Measurements from ENCODE around the gene CDH15.

The CDH15 gene, protein sequence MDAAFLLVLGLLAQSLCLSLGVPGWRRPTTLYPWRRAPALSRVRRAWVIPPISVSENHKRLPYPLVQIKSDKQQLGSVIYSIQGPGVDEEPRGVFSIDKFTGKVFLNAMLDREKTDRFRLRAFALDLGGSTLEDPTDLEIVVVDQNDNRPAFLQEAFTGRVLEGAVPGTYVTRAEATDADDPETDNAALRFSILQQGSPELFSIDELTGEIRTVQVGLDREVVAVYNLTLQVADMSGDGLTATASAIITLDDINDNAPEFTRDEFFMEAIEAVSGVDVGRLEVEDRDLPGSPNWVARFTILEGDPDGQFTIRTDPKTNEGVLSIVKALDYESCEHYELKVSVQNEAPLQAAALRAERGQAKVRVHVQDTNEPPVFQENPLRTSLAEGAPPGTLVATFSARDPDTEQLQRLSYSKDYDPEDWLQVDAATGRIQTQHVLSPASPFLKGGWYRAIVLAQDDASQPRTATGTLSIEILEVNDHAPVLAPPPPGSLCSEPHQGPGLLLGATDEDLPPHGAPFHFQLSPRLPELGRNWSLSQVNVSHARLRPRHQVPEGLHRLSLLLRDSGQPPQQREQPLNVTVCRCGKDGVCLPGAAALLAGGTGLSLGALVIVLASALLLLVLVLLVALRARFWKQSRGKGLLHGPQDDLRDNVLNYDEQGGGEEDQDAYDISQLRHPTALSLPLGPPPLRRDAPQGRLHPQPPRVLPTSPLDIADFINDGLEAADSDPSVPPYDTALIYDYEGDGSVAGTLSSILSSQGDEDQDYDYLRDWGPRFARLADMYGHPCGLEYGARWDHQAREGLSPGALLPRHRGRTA

DNA sequence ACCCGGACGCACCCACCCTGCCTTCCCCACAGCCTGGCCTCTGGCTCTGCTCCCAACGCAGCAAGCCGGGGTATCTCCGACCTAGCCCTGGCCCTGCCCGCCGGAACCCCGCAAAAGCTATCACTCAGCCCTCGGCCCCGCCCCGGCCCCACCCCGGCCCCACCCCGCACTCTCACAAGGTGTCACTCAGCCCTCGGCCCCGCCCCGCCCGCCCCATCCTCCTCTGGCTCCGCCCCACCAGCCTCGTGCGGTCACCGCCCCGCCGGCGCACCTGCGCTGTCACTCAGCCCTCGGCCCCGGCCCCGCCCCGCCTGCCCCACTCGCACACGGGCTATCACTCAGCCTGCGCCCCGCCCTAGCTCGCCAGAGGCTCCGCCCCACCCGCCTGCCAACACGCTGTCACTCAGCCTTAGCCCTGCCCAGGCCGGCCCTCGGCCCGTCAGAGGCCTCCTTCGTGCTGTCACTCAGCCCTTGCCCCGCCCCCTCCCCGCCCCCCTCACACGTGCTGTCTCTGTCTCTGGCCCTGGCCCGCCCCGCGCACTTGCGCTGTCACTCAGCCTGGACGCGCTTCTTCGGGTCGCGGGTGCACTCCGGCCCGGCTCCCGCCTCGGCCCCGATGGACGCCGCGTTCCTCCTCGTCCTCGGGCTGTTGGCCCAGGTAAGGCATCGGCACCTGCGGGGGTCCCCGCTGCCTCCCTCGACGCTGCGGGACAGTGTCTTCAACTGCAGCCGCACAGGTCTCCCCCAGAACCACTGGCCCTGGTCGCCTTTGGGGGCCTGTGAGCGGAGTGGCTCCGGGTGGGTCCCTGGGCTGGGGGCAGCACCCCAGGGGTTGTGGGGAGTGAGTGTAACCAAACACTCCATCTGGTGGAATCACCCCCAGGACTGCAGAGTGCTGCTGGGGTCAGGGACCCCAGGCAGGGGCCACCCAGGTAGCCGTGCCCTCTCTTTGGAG, at the start of gene CDH15:
TSS of gene CDH15 (plus strand) at position 533 of the 955 bp plus-strand sequence. CDS start at position 617, 84 bp downstream.
- peak; percentile 97 for DNase-seq

DNA sequence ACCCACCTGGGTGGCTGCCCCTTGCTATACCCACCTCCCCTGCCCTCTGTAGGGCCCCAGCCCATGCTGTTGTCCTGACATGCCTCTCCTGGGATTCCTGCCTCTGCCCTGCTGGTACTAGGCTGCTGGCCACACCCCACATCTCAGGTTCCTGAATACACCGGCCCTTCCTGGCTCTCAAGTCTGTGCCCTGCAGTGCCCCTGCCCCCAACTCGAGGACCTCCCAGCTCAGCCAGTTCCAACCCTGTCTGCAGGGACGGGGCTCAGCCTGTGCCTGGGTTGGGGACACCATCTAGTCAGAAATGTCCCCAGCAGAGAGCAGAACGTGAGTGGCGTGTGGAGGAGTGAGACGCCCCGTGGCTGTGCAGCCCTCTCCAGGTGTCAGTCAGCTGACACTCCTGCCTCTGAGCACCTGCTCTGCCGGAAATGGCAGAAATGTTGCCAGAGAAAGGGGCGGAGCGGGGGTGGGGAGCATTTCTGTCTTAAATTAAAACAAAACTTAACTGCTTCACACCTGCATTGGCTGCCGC, 49.2 kb upstream of the CDH15 start:
- DNase-seq, result no peak

DNA sequence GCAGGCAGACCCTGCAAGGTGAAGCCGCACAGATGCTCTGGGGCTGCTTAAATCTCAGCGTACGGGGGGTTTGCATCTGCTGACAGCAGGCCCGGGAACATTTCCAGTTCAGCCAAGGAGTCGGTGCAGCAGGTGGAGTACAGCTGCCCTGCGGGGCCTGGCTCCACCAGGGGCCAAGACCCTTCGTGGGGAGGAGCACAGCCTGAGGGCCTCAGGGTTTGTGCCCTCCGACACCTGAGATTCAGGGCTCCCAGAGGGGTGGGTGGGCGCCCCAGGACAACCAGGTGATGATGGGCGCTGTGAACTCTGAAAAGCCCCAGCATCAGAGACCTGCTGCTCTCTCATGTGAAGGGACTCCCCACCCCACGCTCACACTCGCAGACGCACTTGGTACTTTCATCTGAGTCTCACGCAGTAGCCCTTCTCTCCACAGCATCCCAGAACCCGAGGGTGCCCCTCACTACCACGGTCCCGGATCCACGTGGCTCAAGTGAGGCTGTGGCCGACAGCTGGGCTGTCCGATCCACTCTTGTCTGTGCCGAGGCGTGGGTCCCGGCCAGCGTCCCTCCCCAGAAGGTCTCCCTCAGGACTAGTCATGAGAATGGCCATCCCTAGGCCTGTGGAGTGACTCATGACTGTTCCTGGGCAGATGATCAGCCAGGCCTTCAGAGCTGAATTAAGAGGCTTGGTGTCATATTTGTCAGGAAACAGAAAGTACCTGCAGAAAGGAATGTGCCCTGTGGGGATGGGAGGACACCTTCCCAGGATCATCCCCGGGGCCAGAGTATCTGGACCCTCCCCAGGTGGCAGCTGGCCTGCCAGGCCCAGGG, 48.3 kb upstream of the CDH15 start:
- DNase-seq, result no peak

DNA sequence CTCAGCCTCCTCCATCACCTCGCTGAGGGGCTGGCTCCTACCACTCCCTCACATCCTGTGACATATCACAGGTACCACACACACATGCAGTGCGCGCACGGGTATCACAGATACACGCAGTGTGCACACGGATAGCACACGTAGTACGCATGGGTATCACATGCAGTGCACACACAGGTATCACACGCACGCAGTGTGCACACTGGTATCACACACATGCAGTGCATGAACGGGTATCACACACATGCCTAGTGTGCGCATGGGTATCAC, 47.8 kb upstream of the CDH15 start:
- DNase-seq, result no peak

DNA sequence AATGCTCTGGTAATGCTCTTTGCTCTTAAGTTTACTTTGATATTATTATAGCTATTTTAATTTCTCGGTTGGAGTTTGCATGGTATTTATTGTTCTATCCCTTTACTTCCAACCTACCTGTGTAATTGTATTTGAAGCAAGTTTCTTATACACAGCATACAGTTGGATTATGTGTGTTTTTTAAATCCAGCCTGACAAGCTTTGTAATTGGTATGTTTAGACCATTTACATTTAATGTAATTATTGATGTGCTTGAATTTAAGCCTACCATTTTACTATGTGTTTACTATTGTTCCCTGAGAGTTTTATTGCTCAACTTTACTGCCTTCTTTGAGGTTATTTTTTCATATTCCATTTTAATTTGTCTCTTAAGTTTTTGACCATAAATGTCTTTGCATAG, 42.2 kb upstream of the CDH15 start:
- DNase-seq, result no peak

DNA sequence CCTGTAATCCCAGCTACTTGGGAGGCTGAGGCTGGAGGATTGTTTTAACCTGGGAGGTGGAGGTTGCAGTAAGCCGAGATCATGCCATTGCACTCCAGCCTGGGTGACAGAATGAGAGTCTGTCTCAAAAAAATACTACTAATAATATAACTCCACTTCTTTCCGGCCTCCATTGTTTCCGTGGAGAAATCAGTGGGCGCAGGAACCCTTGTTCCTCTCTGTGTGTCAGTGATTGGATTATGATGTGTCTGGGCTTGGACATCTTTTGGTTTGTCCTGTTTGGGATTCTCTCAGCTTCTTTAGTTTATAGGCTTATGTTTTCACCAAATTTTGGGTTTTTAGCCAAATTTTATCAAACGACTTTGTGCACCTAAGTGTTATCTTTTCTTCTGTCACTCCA, 41.1 kb upstream of the CDH15 start:
- DNase-seq, result no peak

DNA sequence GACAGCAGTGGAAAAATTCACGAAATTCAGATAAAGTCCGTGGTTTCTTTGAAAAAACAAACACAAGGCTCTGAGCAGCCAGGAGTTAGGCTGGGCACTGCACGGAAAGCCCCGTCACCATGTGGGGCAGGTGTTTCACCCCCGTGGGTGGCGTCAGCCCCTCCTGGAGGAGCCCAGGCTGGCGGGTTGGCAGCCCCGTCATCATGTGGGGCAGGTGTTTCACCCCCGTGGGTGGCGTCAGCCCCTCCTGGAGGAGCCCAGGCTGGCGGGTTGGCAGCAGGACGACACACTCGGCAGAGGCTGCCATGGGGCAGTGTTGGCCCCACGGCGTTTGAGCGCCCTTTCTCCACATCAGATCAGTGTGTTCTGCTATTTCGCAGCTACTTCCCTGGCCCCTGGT, 39.8 kb upstream of the CDH15 start:
- no peak for DNase-seq

DNA sequence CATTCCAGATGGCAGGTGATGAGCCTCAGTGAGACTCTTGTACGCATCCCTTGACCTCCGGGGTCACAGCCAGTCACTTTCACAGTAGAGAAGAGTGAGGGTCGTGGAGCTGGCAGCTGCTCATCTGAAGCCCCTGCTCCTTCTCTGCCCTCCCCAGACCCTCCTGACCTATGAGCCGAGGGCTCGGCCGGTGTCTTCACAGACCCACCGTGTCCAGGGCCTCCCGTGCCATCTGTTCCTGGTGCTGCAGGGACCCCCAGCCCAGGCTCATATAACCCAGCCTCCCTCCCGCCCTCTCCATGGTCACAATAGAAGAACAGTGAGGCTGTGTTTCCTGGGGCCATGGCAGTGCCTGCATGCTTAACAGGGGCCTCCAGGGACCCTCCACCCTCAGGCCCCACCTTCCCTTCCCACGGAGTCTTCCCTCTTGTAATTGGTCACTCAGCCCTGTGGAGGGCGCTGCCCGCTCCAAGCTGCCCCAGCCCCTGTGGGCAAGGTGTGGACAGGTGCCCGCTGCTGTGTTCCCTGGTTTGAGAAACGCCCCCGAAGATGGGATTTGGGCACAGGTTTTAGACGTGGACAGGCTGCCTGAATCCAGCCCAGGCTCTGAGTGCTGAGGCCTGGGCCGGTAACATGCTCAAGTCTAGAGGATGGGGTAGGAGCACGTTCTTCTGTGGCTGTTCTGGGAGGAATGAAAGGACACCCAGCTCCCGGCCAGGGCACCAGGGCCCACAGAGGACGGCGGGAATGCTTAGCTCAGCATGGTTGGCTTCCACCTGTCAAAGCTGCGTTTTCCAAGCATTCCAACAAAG, 39.1 kb upstream of the CDH15 start:
- DNase-seq, result no peak

DNA sequence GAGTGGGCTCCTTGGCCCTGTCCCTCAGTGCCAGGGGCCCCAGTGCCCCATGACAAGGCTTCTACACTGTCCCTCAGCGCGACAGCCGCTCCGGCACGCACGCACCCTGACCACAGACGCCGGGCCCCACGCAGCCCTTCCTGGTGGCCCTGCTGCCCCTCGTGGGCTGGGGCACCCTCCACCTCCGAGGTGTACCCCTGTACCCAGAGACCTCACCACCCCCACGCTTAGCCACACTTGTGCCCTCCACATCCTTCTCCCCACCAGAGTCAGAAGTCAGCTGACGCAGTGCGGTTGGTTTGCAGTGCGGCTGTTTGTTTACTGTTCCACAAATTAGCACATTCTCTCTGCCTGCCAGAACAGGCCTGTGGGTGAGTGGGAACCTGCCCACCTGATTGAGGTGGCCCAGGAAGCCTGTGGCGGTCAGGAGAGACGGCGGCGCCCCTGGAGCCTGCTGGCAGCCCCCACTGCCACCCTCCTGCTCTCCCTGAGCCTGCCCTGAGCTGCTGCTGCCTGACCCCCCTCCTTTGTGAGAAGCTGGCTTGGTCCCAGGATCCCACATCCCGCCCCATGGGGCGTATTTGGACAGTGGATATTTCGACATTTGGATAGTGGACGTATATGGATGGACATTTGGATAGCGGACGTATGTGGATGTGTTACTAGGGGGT, 38.0 kb upstream of the CDH15 start:
- no peak for DNase-seq

DNA sequence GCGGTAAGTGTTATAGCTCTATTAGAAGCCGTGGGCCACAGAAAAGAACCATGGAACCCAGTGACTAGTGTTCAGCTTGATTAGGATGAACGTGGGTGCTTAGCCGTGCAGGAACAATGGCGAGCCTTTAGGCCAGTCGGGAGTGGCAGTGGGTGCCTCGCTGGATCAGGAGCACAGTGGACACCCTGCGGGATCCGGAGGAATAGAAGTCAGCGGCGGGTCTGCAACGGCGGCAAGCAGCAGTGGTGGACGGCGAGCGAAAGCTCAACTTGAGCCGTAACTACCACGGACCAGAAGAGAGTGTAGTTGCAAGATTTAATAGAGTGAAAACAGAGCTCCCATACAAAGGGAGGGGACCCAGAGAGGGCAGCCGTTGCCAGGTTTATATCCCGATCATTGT, 37.3 kb upstream of the CDH15 start:
- no peak for DNase-seq

DNA sequence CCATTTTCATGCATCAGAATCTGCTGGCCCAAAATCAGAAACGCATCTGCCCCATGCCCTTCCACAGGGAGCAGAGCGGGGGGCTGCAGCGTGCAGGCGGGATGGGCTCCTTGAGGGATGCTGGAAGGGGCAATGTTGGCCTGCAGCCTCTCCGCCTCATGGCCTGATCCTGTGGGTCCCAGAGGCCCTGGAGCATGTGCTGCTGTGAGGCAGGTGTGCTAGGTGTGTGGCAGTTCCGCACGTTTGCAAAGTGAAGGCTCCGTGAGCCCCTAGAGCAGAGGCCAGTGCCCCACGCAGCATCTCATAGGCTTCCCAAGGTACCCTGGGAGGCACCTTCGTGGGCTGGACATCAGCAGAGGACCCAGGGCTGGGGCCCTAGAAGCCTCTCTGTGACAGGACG, 36.4 kb upstream of the CDH15 start:
- no peak for DNase-seq

DNA sequence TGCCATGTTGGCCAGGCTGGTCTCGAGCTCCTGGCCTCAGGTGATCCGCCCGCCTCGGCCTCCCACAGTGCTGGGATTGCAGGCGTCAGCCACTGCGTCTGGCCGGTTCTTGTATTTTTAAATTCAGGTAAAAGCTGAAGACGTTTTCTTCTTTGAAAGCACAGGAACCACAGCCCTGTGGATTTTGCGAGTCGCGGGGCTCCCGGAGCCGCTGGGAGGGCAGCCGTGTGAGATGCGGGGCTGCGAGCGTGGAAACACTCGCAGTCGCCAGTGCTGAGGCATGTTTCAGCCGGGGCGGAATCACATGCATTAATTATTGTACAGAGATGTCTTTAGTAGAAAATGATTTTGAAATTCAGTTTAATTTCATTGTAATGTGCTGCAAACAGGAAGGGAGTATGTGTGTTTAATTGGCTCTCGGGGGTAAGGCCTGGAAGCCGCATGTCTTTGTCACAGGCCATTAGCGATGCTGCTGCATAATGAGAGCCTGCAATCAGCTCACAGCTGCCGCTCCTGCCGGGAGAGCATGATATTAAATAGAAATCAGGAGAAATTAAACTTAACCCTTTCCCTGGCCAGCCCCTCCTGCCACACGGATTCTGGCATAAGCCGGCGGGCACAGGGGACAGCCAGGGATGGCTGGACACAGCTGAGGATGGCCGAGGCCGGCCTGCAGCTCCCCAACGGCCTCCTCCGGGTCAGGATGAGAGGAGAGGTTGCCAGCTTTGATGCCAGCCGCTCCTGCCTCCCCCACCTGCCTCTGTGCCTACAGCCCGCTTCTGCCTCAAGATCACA, 35.4 kb upstream of the CDH15 start:
- DNase-seq, result no peak

DNA sequence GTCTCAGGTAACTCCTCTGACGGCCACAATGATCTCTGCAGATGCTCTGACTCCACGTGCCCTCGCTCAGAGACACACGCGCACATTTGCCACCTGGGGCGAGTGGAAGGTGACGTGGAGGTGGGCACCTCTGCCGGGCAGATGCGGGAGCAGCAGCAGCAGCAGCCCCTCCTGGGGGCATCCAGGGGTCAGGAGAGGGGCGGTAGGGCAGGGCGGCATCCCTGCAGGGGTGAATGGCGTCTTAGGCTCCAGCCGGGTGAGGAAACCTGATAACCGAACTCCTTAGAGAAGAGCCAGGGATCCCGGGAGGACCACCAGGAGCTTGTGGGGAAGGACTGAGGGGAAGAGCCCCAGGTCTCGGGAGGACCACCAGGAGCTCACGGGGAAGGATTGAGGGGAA, 34.6 kb upstream of the CDH15 start:
- no peak for DNase-seq

DNA sequence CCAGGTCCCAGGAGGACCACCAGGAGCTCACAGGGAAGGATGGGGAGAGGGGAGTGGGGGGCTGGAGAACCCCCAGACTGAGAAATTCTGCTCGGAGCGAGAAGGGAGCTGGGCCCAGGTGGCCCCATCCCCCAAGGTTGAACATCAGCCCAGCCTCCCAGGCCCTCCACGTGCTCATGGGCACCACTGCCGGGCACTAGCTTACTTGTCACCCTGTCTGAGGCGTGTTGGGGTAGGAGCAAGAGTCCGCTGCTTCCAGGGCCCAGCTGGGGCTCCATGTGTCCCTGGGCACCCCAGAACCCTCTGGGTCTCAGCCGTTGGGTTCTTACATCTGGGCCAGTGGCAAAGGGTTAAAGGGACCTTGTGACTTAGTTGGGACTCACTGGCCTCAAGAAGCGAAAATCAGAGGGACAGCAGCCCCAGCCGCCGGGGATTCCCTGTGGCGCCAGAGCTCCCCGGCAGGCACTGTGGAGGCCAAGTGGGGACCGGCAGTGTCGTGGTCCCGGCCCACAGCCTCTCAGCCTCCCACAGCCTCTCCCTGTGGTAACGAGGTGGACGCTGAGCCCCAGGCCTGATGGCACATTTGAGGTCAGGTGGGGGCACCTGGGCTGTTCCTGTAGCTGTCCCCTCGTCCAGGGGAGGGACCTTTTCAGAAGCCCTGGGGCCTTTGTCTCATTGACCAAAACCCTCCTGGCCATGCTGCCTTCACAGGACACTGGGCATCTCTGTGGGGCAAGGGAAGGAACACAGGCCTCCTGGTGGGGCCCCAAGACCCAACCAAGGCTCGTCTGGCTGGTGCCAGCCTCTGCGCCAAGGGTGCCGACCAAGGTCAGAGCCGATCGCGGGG, 33.7 kb upstream of the CDH15 start:
- no peak for DNase-seq

DNA sequence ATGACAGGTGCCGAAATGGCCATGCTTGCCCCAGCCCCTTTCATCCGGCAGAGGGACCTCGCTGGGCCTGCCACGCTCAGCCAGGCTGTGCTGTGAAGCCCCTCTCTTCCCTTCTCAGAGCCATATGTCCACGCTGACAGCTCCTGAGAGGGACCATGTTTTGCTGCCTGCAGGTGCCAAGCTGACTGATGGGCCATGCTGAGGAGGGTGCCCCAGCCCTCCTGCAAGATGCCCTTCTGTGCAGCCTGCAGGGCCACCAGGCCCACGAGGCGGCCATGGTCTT, 33.1 kb upstream of the CDH15 start:
- DNase-seq, result no peak

DNA sequence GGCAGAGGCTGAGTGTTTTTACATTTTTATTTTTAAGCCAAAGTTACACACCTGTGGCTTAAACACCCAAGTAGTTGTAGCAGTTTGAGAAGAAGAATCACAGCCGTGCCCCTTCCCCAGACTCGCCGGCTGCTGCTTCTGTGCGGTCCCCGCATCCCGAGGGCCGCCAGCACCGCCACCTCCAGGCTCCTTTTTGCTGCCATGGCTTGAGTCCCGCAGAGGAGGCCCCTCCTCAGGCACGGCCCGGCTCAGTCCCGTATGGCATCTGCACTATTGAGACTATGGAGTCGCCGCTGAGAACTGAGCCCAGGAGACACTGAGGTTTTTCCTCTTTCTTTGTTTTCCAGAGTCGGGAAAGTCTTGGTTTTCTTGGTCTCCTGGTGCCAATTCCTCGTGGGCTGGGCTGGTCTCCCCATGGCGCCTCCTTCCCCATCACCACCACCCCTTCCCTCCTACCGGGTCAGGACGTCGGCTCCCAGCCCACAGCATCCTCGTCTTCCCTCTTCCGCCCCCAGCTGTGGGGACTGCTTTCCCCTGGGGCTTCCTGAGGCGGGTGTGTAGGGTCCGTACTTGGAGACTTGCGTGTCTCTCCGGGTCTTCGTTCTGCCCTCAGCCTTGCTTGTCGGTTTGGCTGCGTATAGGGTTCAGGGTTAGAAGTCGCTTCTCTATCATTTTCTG, 32.6 kb upstream of the CDH15 start:
- no peak for DNase-seq

DNA sequence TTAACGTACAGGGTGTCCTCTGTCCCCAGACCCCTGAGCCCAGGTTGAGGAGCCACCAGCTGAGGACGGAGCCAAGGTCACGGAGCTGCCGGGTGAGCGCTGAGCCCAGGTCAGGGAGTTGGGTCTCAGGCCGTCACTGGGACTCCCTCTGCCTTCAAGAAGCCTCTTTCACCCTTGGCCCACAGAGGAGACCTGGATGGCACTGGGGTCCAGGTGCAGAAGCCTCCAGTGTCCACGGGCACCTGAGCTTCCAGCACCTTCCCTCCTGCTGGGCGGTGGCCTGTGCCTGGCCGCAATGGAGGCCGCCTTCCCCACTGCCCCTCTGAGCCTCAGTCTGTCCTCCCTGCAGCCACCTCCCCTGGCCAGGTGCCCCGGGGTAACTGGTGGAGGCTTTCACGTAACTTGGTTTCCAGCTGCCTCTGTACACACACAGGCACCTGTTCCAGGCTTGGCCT, 31.6 kb upstream of the CDH15 start:
- DNase-seq, result no peak

DNA sequence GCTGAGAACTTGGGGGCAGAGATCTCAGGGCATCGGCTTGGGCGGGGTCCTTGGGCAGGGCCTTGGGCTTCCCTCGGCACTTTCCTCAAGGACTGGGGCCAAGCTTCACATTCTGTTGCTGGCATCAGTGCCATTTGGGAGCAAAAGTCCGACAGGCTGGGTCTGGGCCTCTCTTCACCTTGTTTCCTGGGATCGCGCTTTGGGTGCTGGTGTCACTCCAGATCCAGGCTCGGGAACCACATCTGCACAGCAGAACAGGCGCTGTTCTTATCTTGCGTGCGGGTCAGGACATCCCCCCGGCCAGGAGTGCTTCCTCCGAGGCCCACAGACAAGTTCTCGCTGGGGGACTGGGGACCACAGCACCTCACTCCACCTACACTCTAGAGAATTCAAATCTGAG, 31.1 kb upstream of the CDH15 start:
- DNase-seq, result no peak

All from stimulated activated CD4-positive, alpha-beta T cell treated with anti-CD3 and anti-CD28 coated beads, Interleukin-1b, Interleukin-23, amount 100 ng/mL, for 48 hours (primary cell).